Midbrain (tissue), 1 donor: ENCODE measurements around the gene ASCL2.
A peak's percentile ranks its signal among the peaks of the same experiment; 100 is the strongest.

Experiments
- DNase-seq: peaks from one replicate; lab custom pipeline; 2025; lab: John Stamatoyannopoulos, UW

The ASCL2 gene

DNA sequence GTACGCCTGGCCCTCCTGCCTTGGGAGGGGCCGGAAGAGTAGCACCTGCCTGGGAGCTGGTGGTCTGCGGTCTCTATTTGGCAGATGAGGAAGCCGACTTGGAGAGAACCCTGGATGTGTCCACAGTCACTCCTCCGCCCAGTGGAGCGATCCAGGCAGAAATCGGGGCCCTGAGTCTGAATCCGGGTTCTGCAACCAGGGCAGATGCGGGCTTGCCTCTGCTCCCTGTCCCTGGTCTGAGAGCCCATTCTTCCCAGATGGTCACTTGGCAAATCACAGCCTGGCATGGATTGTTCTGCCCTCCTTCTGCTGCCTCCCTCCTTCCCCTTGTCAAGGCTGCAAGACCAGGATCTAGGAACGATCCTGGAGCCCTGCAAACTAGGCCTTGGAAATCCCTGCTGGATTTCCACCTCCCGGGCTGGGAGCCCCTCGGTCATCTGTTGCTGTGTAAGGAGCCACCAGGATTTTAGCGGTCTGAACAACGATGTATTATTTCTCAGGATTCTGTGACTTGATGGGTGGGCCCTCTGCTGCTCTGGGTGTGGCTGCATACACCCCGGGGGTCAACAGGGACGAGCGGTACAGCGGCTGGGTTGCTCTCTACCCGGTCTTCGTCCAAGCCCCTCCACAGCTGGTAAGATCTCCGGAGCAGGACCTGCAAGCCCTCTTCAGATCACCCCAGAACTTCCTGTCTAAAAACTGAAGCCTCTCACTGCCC, 2.0 kb upstream of the ASCL2 start:
- no peak for DNase-seq

DNA sequence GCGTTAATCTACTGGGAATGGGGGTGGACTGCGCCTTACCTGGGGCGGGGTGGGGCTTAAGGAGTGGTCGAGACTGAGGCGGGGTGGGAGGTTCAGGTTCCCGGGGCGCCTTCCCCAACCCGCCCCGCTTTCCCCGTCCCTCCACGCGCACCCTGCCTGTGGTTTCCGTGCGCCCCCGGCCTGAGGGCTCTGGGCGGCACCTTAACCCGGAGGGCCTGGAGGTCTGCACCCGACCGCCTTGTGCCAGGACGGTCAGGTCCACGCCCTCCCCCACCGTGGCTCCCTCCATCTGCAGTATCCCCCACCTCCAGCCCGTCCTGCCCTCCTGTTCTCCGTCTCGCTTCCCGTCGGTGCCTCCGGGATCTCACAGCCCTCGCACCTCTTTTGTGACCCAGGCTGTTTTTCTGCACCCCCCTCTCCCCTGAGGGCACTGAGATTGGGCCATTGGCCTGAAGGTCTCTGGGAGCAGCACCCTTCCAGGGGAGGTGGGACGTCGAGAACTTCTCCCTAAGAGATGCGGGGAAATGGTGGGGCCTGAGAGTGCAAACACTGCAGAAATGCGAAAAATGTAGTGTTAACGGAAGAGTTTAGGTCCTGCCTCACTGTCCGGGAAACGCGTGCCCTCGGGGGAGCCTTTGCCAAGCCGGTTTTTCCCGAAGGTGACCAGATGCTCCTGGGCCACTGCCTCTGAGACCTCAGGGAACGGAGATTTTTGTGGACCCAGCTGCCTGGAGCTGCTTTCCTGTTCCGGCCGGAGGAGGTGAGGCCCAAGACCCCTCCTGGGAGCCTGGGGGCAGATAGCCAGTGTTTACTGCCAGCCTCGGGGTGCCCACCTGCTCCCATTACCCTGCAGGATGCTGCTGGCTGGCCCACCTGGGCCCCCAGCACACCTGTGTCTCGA, 1.2 kb upstream of the ASCL2 start:
- no peak for DNase-seq

DNA sequence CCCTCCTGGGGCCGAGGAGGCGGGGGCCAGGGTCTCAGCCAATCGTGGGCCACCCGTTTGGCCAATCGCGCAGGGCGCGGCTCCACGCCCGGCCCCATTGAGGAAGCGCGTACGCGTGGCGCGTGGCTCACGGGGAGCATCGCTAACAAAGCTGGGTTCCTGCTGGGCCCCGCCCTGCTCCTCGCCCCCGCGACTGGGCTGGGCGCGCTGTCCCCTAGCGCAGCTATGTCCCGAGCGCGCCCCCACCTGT, 614 bp upstream of the ASCL2 start:
- DNase-seq: no peak

DNA sequence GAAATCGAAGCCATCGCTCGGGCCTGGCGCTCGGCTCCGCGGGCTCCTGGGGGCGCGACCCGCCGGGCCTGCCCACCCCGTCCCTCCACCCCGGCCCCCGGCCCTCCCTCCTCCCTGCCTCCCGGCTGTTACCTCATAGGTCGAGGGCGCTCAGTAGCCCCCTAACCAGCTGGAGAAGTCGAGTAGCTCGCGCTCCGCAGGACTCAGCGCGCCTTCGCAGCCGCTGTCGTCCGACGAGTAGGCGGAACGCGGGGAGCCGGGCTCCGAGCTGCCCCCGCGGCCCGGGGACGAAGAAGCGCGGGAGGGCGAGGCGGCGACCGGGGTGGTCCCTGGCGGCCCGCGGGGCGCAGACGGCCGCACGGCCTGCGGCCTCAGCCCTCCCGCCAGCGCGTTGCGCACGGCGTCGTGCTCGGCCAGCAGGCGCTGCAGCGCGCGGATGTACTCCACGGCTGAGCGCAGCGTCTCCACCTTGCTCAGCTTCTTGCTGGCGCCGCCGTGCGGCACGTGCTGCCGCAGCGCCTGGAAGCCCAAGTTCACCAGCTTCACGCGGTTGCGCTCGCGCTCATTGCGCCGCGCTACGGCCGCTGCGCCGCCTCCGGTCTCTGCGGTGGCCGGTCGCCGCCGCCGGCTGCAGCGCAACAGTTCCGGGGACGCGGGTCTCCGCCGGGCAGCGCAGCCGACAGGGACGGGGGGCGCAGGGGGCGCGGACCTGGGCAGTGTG, 627 bp downstream of the ASCL2 start:
- no peak for DNase-seq

DNA sequence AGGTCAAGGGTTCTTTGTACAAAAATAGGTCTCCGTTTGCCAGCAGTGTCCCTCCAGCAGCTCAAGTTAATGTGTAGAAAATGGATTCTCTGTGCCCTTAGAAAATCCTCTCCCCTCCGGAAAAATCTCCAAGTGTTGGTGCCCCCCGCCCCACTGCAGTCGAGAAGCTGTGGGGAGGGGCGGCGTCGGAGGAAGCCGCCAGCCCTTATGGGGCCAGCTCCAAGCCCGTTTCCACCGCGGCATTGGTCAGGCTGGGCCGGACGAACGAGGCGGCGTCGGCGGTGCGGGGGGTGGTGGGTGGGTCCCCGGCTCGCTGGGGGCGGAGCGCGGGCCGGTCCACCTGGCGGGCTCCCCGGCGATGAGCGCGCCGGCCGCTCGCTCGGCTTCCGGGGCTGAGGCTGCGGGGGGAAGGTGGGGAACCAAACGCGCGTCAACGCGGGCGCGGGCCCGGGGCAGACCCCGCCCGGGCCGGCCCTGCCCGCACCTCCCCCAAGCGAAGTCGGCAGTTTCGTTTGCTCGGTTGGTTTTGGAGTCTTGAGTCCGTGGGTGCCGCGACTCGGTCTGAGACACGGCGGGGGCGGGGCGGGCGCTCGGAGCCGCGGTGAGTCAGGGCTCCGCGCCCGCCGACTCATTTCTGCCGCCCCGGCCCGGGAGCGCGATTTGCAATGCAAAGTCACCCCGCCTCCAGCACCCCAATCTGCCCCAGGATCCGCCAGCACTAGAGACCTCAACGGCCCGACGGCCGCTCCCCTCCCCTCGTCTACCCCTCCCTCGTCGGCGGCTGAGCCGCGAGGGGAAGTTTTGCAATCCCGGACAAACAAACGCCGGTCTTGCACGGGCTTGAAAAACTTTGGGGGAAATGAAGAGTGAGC, 1.4 kb downstream of the ASCL2 start:
- DNase-seq: no peak

DNA sequence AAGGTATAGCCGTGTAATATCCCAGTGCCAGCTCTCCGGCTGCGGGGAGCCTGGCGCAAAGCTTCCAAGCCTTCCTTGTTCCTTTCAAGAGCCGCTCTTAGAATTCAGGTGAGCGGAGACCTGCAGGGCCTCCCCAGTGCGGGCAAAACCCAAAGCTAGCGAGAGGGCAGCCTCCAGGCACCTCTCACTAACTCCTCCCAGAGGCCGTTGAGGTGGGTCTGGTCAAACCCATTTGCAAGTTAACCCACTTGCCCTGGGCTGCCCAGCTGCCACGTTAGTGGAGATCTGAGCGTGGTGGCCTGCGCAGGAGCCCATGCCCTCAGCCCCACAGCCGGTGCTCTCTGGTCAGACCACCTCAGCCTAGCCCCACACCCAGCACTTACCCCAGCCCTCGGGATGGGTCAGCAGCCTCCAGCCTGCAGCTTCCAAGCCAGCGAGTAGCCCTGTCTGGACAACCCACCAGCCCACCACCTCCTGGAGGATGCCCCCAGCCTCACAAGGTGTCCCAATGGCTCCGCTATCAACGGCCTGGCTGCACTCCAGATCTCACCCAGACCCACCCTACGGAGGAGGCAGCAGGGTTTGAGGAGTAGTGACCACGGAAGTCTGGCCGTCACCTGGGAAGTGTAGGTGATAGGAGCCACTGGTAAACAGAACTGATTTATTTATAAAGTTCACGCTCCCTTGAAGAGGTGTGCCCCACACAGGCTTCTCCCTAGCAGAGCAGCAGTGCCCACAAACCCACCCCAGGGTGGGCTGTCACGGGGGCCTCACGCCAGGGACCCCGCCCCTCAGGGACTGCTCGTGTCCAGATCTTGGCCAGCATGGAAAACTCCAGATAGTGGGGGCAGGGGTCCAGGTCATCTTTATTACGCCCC, 2.3 kb downstream of the ASCL2 start:
- DNase-seq: no peak

DNA sequence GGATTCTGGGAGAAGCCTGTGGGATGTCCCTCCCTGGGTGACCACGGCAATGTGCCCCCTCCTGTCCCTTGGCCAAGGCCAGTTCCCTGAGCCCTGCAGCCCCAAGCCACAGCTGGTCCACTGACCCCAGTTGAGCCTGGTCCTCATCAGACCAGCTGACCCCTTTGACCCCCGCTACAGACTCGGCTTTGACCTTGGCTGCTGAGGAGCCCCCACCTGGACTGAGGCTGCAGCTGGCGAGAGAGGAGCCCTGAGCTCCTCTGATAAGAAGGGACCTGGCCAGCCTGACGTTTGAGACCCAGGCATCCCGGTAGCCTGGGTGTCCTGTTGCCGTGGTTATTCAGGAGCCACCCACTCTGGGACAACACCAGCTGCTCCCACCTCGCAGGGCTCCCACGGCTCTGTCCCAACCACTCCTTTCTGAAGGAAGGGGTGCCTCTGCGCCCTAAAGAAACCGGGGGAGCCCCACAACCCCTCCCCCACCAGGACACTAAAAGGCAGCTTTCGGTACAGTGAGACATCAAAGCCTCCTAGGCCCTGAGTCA, 3.0 kb downstream of the ASCL2 start:
- no peak for DNase-seq

DNA sequence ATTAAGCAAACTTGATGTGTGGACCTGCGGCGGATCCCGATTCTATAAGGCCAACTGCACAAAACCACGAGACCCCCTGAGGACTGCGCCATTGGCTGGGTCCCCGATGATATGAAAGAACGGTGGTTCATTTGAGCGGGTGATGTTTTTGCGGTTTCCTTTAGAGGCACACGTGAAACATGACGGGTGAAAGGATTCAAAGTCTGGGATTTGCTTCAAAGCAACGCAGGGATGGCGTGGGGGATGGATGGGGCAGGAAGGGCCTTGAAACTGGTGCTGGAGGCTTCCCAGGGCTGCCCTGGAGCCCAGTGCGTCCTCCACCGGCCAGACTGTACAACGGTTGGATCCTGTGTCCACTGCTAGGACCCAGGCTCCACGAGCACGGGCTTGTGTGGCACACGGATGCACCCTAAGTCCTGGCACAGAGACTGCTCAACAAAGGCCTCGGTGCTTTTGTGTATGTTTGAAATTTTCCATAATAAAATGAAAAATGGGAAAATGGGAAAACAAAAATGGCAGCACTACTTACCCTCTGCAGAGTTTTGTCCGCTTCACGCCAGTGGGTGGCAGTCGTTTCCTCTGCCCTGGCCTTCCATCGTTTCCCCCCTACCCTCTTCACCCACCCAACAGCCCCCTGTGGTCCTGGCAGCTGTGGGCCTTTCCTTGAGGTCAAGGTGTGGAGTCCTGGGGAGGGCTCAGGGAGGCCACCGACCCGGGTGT, 3.6 kb downstream of the ASCL2 start:
- DNase-seq: no peak

DNA sequence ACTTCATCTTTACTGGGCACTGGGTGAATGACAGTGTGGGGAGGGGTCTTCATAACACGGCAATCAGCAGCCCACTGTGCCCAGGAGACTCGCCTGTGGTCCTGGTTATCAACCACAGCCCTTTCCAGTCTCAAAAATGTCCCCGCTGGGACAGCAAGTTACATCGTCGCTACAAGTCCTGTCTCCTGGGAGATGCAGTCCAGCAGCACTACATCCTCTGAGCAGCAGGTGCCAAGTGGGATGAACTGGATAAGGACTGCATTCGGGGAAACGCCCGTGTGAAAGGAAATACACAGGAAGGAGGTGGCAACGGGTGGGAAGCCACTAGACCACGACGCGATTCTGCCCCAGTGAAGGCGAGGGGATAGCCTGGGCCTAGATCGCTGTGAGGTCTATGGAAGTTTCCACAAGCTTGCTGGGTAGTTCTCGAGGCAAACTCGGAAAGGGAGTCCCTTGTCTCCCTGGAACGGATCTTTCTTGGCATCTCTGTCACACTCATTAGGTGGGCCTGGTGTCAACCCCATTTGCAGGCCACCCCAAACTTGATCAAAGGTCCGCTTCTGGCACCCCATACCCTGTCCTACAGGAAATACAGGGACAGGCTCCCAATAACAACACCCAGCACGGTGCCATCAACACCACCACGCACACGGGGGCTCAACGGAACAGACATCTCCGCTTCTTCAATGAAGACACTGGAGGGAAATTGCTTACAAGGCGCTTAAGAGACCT, 4.4 kb downstream of the ASCL2 start:
- DNase-seq: no peak

DNA sequence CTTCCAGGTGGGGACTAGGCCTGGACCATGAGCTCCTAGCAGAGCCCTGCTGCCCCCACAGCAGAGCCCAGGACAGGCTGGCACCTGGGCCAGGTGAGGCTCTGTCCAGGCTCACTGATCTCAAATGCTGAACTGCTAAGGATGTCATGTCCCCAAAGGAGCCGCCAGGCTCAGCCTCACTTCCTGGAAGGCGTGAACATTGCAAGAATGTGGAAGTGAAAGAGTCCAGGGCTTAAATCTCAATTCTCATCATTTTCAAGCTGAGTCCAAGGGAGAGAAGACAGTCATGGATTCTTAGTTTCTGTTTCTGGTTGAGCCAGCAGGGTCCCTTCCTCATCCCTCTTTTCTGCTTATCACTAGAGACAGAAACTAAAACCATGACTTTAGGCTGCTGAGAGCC, 5.0 kb downstream of the ASCL2 start:
- peak; percentile 18 for DNase-seq

DNA sequence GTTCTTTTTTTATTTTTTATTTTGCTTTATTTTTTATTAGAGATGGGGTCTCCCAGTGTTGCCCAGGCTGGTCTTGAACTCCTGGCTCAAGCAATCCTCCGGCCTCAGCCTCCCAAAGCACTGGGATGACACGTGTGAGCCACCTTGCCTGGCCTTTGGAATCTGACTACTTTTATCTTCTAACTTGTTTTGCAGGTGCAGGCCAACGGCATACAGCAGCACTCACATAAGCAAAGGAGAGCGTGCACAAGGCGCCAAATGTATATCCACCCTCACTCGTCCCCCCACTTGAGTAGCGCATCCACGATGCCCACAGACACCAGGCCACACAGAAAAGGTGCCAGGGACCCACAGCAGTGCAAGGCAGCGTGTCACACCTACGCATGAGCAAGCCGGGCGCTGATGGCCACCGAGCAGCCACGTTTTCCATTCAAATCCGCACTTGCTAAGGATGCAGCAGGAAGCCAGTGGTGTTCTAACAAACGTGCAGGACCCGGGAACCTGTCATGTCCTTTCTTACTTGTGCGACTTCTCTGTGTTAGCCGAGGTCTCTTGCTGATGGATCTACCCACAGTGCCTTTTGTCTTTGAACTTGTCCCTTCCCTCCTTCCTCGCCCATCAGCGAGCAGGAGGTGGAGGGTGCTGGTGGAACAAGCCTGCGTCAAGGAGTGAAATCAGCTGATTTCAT, 5.9 kb downstream of the ASCL2 start:
- DNase-seq: no peak

DNA sequence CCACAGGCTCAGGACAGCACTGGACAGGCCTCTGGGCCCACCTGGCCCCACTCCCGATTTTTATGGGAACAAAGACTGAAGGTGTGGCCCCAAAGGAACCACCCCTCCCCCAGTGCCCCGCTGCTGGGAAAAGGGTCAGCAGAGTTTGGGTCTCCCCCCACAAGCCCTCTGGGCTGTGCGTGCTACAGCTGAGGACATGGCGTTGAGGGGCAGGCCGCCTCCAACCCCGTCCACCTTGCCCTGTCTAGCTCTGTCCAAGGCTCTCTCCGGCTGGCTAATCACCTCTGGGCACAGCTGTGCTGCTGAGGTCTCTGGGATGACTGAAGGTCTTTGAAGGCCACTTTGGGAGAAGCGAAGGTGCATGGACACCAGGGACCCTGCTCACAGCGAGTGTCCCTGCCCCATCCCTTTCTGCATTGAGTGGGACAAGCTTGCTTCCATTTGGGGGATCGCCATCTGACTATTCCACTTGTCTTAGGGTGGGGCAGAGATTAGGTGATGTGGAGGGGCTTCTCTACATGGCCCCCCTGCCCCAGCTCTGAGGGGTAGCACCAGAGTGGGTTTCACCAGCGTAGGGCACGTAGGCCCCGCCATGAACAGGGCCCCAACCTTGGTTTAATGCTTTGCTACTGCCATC, 6.5 kb downstream of the ASCL2 start:
- DNase-seq: no peak

DNA sequence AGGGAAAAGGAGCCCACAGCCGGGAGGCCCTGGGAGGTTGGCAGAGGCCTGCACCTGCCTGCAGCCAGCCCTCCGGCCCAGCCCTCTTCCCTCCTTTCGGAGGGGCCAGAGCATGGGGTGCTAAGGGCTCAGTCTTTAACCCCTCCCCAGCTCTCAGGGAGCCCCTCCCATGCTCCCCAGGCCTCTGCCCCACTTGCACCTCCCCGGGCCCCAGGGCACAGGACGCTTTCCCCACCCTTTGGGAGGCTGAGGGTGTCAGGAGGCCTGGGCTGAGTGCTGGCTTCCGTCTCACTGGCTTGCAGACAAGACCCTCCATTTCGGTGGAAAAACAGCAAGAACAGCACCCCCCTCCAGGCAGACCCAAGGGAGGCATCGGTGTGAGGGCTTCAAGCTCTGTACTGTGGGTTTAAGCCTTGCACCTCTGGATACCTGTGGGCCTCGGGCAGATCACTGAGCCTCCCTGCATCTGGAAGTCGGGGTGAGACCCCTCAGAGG, 7.3 kb downstream of the ASCL2 start:
- no peak for DNase-seq

DNA sequence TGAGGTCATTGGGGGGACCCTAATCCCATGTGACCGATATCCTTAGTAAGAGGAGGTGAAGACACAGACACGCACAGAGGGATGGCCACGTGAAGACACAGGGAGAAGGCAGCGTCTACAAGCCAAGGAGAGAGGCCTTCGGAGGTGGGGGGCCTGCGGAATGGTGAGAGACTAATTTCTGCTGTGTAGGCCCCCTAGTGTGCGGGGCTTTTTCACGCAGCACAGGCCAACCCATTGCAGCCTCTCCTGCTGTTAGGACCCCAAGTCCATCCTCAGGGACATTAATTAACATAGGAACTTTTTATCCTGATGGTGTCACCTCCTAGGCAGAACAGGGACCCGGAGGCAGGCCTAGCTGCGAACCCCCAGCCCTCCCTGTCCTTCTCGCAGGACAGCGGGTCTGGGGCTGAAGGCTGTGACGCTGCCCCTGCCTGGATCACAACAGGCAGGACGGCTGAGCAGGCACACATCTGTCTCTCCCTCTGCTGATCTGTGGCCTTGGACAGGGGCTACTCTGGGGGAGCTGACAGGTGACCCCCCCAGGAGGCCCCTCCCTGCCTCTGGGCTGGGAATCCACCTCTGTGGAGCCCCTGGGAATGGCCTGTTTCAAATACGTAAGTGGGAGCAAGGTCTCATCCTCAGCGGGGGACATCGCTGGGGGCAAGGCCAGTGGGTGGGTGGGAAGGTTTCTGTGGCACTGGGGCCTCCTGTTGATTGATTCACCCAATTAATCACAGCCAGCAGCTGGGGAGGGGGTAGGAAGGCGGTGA, 7.9 kb downstream of the ASCL2 start:
- no peak for DNase-seq

DNA sequence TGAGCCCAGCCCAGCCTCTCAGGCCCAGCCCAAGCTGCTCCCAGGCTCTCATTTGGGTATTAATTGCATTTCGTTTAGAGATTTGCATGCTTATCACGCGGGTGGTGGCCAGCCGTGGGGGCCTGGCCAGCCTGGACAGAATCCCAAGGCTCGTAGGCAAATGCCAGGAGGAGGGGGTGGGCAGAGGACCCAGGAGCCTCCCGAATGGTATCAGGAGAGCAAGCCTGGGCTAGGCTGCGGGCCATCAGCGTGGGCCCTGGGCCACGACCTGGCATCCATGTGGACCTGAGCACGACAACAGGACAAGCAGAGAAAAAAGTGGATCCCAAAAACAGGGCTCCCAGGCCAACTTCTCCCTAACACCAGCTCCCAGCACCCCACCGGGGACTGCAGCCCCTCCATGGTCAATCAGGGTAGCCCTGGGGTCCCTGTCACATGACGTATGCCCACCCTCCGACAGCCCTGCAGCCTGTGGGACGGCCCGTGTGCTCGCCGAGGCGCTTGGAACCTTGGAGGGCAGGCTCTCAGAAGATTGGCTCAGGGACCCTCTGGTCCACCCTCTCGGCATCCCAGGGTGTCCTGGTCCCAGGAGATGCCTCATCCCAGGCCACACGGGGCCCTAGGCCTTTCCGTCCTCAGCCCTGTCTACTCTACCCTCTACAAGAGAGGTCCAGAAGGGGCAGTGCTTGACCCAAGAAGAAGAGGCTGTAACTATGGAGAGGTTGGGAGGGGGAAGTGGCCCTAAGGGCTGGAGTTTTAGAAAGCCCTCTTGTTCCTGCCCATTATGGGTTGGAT, 8.8 kb downstream of the ASCL2 start:
- no peak for DNase-seq
